SK-N-SH (cell line): ENCODE results near the gene CCDC91. TPM values are rescaled to one million over a fixed set of nuclear protein-coding genes. Genes with fewer than 3 reads are reported as not detected.

ENCODE experiments used
- CTCF ChIA-PET: fragments of 300-600, 350-600 bp; formaldehyde crosslinking; extraction: SDS; loops from one replicate; lab custom pipeline; 2021; lab: Yijun Ruan, JAX
- POLR2A ChIA-PET: fragments of 350-600 bp; sonication (Branson Sonifier 250); formaldehyde crosslinking; extraction: SDS; loops from one replicate; lab custom pipeline; 2020; ENCODE audit warnings: antibody characterized with exemption, inconsistent platforms; lab: Yijun Ruan, JAX
- DNase-seq: peaks from one replicate; pipeline ENCODE4 v3.0.0; 2012
- H2AFZ ChIP-seq: fragments of 200-600 bp; sonication (generic); 2 replicates; pipeline ENCODE4 v1.8.1; 2016; ENCODE audit warnings: antibody characterized with exemption, mild to moderate bottlenecking, low read depth
- H3F3A ChIP-seq: fragments of 200-600 bp; sonication (generic); replicated peaks from 2 replicates; pipeline ENCODE3; 2016; ENCODE audit warnings: antibody characterized with exemption, mild to moderate bottlenecking; ENCODE audit not compliant: insufficient read depth
- H3K27ac ChIP-seq, 2 experiments: fragments of 200-500 bp in 1 of 2; fragments of 200-600 bp in 1 of 2; sonication (Bioruptor generic) in 1 of 2; sonication (generic), shearing (Covaris generic) in 1 of 2; 2 replicates each; pipeline versions ENCODE4 v1.5.1 to v1.6.1; 2014 to 2016; ENCODE audit warnings: low read depth in 2 of 2, inconsistent platforms in 1 of 2, low read length in 1 of 2, mild to moderate bottlenecking in 1 of 2, mixed read lengths in 1 of 2
- H3K27me3 ChIP-seq: fragments of 200-600 bp; sonication (generic), shearing (Covaris generic); 2 replicates; pipeline ENCODE4 v1.6.1; 2016; ENCODE audit warnings: mixed run types; ENCODE audit not compliant: insufficient read depth
- H3K36me3 ChIP-seq, 2 experiments: fragments of 200-500 bp in 1 of 2; fragments of 200-600 bp in 1 of 2; sonication (Bioruptor generic) in 1 of 2; sonication (generic) in 1 of 2; replicated peaks in 1 of 2; 2 replicates each; pipeline versions ENCODE3 to v1.5.1; 2014 to 2016; ENCODE audit warnings: low read length in 1 of 2, mild to moderate bottlenecking in 1 of 2; ENCODE audit not compliant: insufficient read depth in 2 of 2, control insufficient read depth in 1 of 2
- H3K4me1 ChIP-seq, 2 experiments: fragments of 200-500 bp in 1 of 2; fragments of 200-600 bp in 1 of 2; sonication (Bioruptor generic) in 1 of 2; sonication (generic), shearing (Covaris generic) in 1 of 2; 2 replicates each; pipeline versions ENCODE4 v1.5.1 to v1.6.1; 2014 to 2016; ENCODE audit warnings: low read depth in 1 of 2, low read length in 1 of 2, mixed run types in 1 of 2; ENCODE audit not compliant: insufficient read depth in 2 of 2, control insufficient read depth in 1 of 2
- H3K4me2 ChIP-seq: fragments of 200-600 bp; sonication (generic), shearing (Covaris generic); 2 replicates; pipeline ENCODE4 v1.6.1; 2017; ENCODE audit warnings: mixed run types
- H3K4me3 ChIP-seq, 2 experiments: fragments of 200-500 bp in 1 of 2; fragments of 200-600 bp in 1 of 2; sonication (Bioruptor generic) in 1 of 2; sonication (generic), shearing (Covaris generic) in 1 of 2; 2 replicates each; pipeline versions ENCODE4 v1.5.1 to v1.8.1; 2014 to 2016; ENCODE audit warnings: low read depth in 2 of 2, inconsistent platforms in 1 of 2, low read length in 1 of 2, mild to moderate bottlenecking in 1 of 2, mixed read lengths in 1 of 2, moderate library complexity in 1 of 2
- H3K79me2 ChIP-seq: fragments of 200-600 bp; sonication (generic); 2 replicates; pipeline ENCODE4 v1.8.1; 2017; ENCODE audit warnings: mild to moderate bottlenecking; ENCODE audit not compliant: insufficient read depth
- H3K9ac ChIP-seq: fragments of 200-600 bp; sonication (generic); 2 replicates; pipeline ENCODE4 v1.6.1; 2017; ENCODE audit warnings: mixed run types
- H3K9me2 ChIP-seq: fragments of 200-600 bp; sonication (generic); 2 replicates; pipeline ENCODE4 v1.6.1; 2017; ENCODE audit warnings: mixed run types
- H3K9me3 ChIP-seq: fragments of 200-600 bp; sonication (generic); 2 replicates; pipeline ENCODE4 v1.6.1; 2017; ENCODE audit warnings: mixed run types, mild to moderate bottlenecking, moderate library complexity
- H4K20me1 ChIP-seq: fragments of 200-600 bp; sonication (generic); 2 replicates; pipeline ENCODE4 v1.6.1; 2017; ENCODE audit warnings: mild to moderate bottlenecking, mixed run types; ENCODE audit not compliant: insufficient read depth
- CHD2 ChIP-seq: fragments of 150-350 bp; IDR thresholded peaks from 2 replicates; pipeline ENCODE4 v1.6.1; 2018; ENCODE audit warnings: low read length; ENCODE audit not compliant: partially characterized antibody
- ELF1 ChIP-seq: IDR thresholded peaks from 2 replicates; pipeline ENCODE4 v1.4.0; 2012
- FOSL2 ChIP-seq: IDR thresholded peaks from 2 replicates; pipeline ENCODE4 v1.4.0; 2012; ENCODE audit warnings: low read depth, mild to moderate bottlenecking, moderate library complexity, borderline replicate concordance
- GABPA ChIP-seq: IDR thresholded peaks from 2 replicates; pipeline ENCODE4 v1.4.0; 2012; ENCODE audit warnings: low read depth, mild to moderate bottlenecking
- JUND ChIP-seq: IDR thresholded peaks from 2 replicates; pipeline ENCODE4 v1.4.0; 2012
- MEF2A ChIP-seq: IDR thresholded peaks from 2 replicates; pipeline ENCODE4 v1.4.0; 2012; ENCODE audit warnings: low read depth, borderline replicate concordance
- MXI1 ChIP-seq: IDR thresholded peaks from 2 replicates; pipeline ENCODE4 v1.6.1; 2012; ENCODE audit warnings: mild to moderate bottlenecking, low read depth, low read length, improper control_type of control experiment
- NRF1 ChIP-seq: IDR thresholded peaks from 2 replicates; pipeline ENCODE4 v1.6.1; 2012; ENCODE audit warnings: low read depth, mild to moderate bottlenecking, low read length
- PBX3 ChIP-seq: IDR thresholded peaks from 2 replicates; pipeline ENCODE4; 2012
- REST ChIP-seq: IDR thresholded peaks from 2 replicates; pipeline ENCODE4 v1.6.1; 2012; ENCODE audit warnings: mild to moderate bottlenecking, low read depth, low read length, moderate library complexity
- RXRA ChIP-seq: IDR thresholded peaks from 2 replicates; pipeline ENCODE4 v1.4.0; 2012; ENCODE audit warnings: low read depth, mild to moderate bottlenecking, borderline replicate concordance
- SIN3A ChIP-seq: IDR thresholded peaks from 2 replicates; pipeline ENCODE4 v1.6.1; 2012; ENCODE audit warnings: low read depth, mild to moderate bottlenecking, low read length, moderate library complexity, borderline replicate concordance
- SMC3 ChIP-seq: IDR thresholded peaks from 2 replicates; pipeline ENCODE4 v1.6.1; 2012; ENCODE audit warnings: low read depth, low read length, improper control_type of control experiment
- YY1 ChIP-seq: IDR thresholded peaks from 2 replicates; pipeline ENCODE4 v1.4.0; 2012; ENCODE audit warnings: low read depth, mild to moderate bottlenecking
- WGBS: methylation state at CpG from one replicate; pipeline ENCODE4 v1.1.6; 2017; ENCODE audit warnings: low lambda C conversion rate; 5-methylcytosine and 5-hydroxymethylcytosine counted together
- polyA plus RNA-seq, 3 experiments: library from polyadenylated mRNA; depleted of rRNA; stranded (reverse); fragments of >200 nt; gene quantifications; 2 replicates each; pipeline ENCODE4 v1.2.3, GENCODE V29; 2012
- TF ChIP-seq, protein P1 (sequence below): fragments of 150-350 bp; IDR thresholded peaks from 2 replicates; pipeline ENCODE4 v1.6.1; 2017; ENCODE audit warnings: antibody characterized with exemption, low read length, low read depth, borderline replicate concordance
- TF ChIP-seq, protein P2 (sequence below): IDR thresholded peaks from 2 replicates; pipeline ENCODE4 v1.4.0; 2012; ENCODE audit warnings: low read depth, borderline replicate concordance

CCDC91 gene
- polyA plus RNA-seq, 1 of the 3 experiments (the other 2 are of a cell fraction): 13.0 TPM

- no peak overlapping the region for H3K4me3 ChIP-seq
- 91% methylated on average over 2 of the region's 2 CpGs for WGBS
- ChIA-PET POLR2A (no interaction called here), CTCF (interaction anchor here (1.7 kb wide), 1 partner anchor 245 kb away, joined by 5 read pairs; no protein-coding TSS in a partner anchor)
- no peak overlapping the region for H3K9ac ChIP-seq
- peaks cover 4% of the 10 kb centered on the region for H3F3A ChIP-seq
- no peaks in the 10 kb centered on the region for H3K9me2 ChIP-seq
- H3K9me3 ChIP-seq: no peaks in the 10 kb centered on the region
- H3K4me2 ChIP-seq: no peak overlapping the region
- TF ChIP-seq, protein P1, sequence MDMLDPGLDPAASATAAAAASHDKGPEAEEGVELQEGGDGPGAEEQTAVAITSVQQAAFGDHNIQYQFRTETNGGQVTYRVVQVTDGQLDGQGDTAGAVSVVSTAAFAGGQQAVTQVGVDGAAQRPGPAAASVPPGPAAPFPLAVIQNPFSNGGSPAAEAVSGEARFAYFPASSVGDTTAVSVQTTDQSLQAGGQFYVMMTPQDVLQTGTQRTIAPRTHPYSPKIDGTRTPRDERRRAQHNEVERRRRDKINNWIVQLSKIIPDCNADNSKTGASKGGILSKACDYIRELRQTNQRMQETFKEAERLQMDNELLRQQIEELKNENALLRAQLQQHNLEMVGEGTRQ: no peak
- no peak for TF ChIP-seq SIN3A
- TF ChIP-seq GABPA: no peak
- no peak for TF ChIP-seq REST
- TF ChIP-seq RXRA: no peak
- TF ChIP-seq MEF2A: no peak
- no peaks in the 10 kb centered on the region for H3K27me3 ChIP-seq
- no peak overlapping the region for H3K27ac ChIP-seq
- no peaks in the 10 kb centered on the region for H4K20me1 ChIP-seq
- H3K79me2 ChIP-seq: peaks cover 3% of the 10 kb centered on the region; the same call in 1 of the 2 replicates
- H3K36me3 ChIP-seq: no peaks in the 10 kb centered on the region
- H2AFZ ChIP-seq: no peak overlapping the region
- no peak for DNase-seq
- H3K4me1 ChIP-seq: peaks cover 0 to 8% of the 10 kb centered on the region in 2 experiments; a peak in 2 of 4 replicates
These were observed 3.8 kb upstream of the CCDC91 start for GRCh38 chr12:28186500-28186899.

- no peaks in the 10 kb centered on the region for H3K9me3 ChIP-seq
- peak overlapping the region; percentile 71 for H3K4me2 ChIP-seq
- ChIA-PET CTCF (interaction anchor here (0.8 to 2.5 kb wide), 3 partner anchors 9 to 25 kb away, joined by 3 to 6 read pairs (median 4); no protein-coding TSS in a partner anchor), POLR2A (interaction anchor here (1.0 to 1.7 kb wide), 2 partner anchors 215 to 683 kb away, joined by 5 to 6 read pairs; no protein-coding TSS in a partner anchor)
- H3K9me2 ChIP-seq: no peaks in the 10 kb centered on the region
- no peak for DNase-seq
- no peaks in the 10 kb centered on the region for H3K27me3 ChIP-seq
- H2AFZ ChIP-seq: peak overlapping the region; percentile 92
- H3K27ac ChIP-seq: peak overlapping the region; percentile 94 to 97
- H4K20me1 ChIP-seq: no peaks in the 10 kb centered on the region
- H3F3A ChIP-seq: peaks cover 4% of the 10 kb centered on the region
- H3K9ac ChIP-seq: peak overlapping the region; percentile 86
- H3K4me3 ChIP-seq: peak overlapping the region; percentile 68 to 97
- peaks cover 34% of the 10 kb centered on the region for H3K79me2 ChIP-seq
- WGBS: 51% methylated on average over 9 of the region's 9 CpGs
- H3K4me1 ChIP-seq: peaks cover 0 to 11% of the 10 kb centered on the region in 2 experiments; a peak in 2 of 4 replicates
- peaks cover 0 to 5% of the 10 kb centered on the region in 2 experiments for H3K36me3 ChIP-seq
- no peak for TF ChIP-seq JUND
- no peak for TF ChIP-seq NRF1
- TF ChIP-seq YY1: no peak
- no peak for TF ChIP-seq FOSL2
- TF ChIP-seq CHD2: no peak
- TF ChIP-seq, protein P2, sequence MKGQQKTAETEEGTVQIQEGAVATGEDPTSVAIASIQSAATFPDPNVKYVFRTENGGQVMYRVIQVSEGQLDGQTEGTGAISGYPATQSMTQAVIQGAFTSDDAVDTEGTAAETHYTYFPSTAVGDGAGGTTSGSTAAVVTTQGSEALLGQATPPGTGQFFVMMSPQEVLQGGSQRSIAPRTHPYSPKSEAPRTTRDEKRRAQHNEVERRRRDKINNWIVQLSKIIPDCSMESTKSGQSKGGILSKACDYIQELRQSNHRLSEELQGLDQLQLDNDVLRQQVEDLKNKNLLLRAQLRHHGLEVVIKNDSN: no peak
- TF ChIP-seq PBX3: no peak
- no peak for TF ChIP-seq MXI1
- no peak for TF ChIP-seq SMC3
- TF ChIP-seq REST: no peak
- TF ChIP-seq RXRA: no peak
- TF ChIP-seq SIN3A: no peak
- TF ChIP-seq ELF1: no peak
These were observed 404 bp upstream of the CCDC91 start for GRCh38 chr12:28189784-28190320.
